Panc1 (cell line): ENCODE measurements around the gene CCDC18. TPM values are rescaled to one million over a fixed set of nuclear protein-coding genes. Genes with fewer than 3 reads are reported as not detected.

Experiments used
- ATAC-seq: fragments of 200-7000 bp; cut with Tn5 transposase; 2 replicates; pipeline ENCODE4 v1.9.1; 2020; ENCODE audit warnings: mild to moderate bottlenecking, moderate library complexity
- BruUV-seq: library from RNA; stranded (reverse); fragments of 400-500 nt; replicated peaks from 2 replicates; lab custom pipeline; 2021; lab: Mats Ljungman, UMichigan
- CTCF ChIA-PET: fragments of 300-600 bp; sonication (Branson Sonifier 250); formaldehyde crosslinking; loops from one replicate; lab custom pipeline; 2022; ENCODE audit warnings: antibody characterized with exemption; lab: Charles Lee
- POLR2A ChIA-PET: fragments of 300-600 bp; sonication (Branson Sonifier 250); formaldehyde crosslinking; loops from one replicate; lab custom pipeline; 2022; ENCODE audit warnings: antibody characterized with exemption; lab: Charles Lee
- DNase-seq: peaks from one replicate; pipeline ENCODE4 v3.0.0-alpha.2; 2010; ENCODE audit warnings: low read depth, low spot score
- H3K27ac ChIP-seq: 2 replicates; pipeline ENCODE4 v1.5.1; 2011; ENCODE audit warnings: mild to moderate bottlenecking, low read length, inconsistent platforms
- H3K27me3 ChIP-seq: fragments of 200-500 bp; sonication (Bioruptor generic); 2 replicates; pipeline ENCODE4 v1.6.0; 2014; ENCODE audit warnings: low read length, inconsistent platforms; ENCODE audit not compliant: control insufficient read depth, insufficient read depth
- H3K36me3 ChIP-seq: fragments of 200-500 bp; sonication (Bioruptor generic); 2 replicates; pipeline ENCODE4 v1.5.1; 2014; ENCODE audit warnings: inconsistent platforms, mild to moderate bottlenecking, low read length, moderate library complexity; ENCODE audit not compliant: control insufficient read depth, insufficient read depth
- H3K4me1 ChIP-seq: 2 replicates; pipeline ENCODE4 v1.5.1; 2011; ENCODE audit warnings: inconsistent platforms, mild to moderate bottlenecking, low read length, moderate library complexity; ENCODE audit not compliant: control insufficient read depth, insufficient read depth
- H3K4me3 ChIP-seq, 2 experiments: 2 replicates each; pipeline ENCODE4 v1.5.1; 2011 to 2012; ENCODE audit warnings: low read depth in 2 of 2, low read length in 2 of 2, mild to moderate bottlenecking in 2 of 2, inconsistent platforms in 1 of 2, moderate library complexity in 1 of 2
- H3K9me3 ChIP-seq: fragments of 200-500 bp; sonication (Bioruptor generic); 2 replicates; pipeline ENCODE4 v1.5.1; 2014; ENCODE audit warnings: low read depth, mild to moderate bottlenecking, inconsistent platforms, low read length, moderate library complexity; ENCODE audit not compliant: control insufficient read depth, insufficient read depth
- POLR2AphosphoS5 ChIP-seq: IDR thresholded peaks from 2 replicates; pipeline ENCODE4 v1.6.1; 2012; ENCODE audit warnings: mild to moderate bottlenecking, low read depth, low read length, moderate library complexity
- SIN3A ChIP-seq: IDR thresholded peaks from 2 replicates; pipeline ENCODE4 v1.6.1; 2012; ENCODE audit warnings: low read depth, mild to moderate bottlenecking, low read length, moderate library complexity, borderline replicate concordance; ENCODE audit not compliant: insufficient read depth
- TCF7L2 ChIP-seq: IDR thresholded peaks from 2 replicates; pipeline ENCODE4 v1.6.1; 2011; ENCODE audit warnings: mild to moderate bottlenecking, low read depth, low read length, inconsistent platforms
- in situ Hi-C: cut with HindIII; loops from 2 replicates; pipeline ENCODE4 v1.10.0; 2016; ENCODE audit warnings: low sequenced_read_pairs, low pct_unique_long_range_greater_than_20kb
- intact Hi-C: fragments of 100-400 bp; cut with micrococcal nuclease; formaldehyde crosslinking; loops from one replicate; pipeline ENCODE4 v1.10.0; 2022; ENCODE audit not compliant: unreplicated experiment
- total RNA-seq: library from RNA; stranded (reverse); gene quantifications from one replicate; pipeline ENCODE4 v1.2.1, GENCODE V29; 2021; ENCODE audit not compliant: unreplicated experiment
- TF ChIP-seq, protein P1 (sequence below), 2 experiments: IDR thresholded peaks; 2 replicates each; pipeline ENCODE4 v1.6.1; 2011 to 2012; ENCODE audit warnings: low read depth in 2 of 2, control low read depth in 1 of 2, low read length in 1 of 2, mild to moderate bottlenecking in 1 of 2, moderate library complexity in 1 of 2; ENCODE audit not compliant: insufficient read depth in 1 of 2
- TF ChIP-seq, protein P2 (sequence below): fragments of 450-650 bp; IDR thresholded peaks from 2 replicates; pipeline ENCODE4 v1.5.1; 2017; ENCODE audit warnings: mild to moderate bottlenecking

The CCDC18 gene
- total RNA-seq, 1 experiment from 2014 or later: 11.6 TPM

GRCh38 chr1:93322349-93322748 lies 141.8 kb downstream of the CCDC18 start:
- H3K4me3 ChIP-seq: no peak overlapping the region
- H3K9me3 ChIP-seq: no peaks in the 10 kb centered on the region
- H3K27me3 ChIP-seq: no peaks in the 10 kb centered on the region
- H3K36me3 ChIP-seq: no peaks in the 10 kb centered on the region
- ChIA-PET CTCF (no interaction called here), POLR2A (no interaction called here)
- H3K4me1 ChIP-seq: no peaks in the 10 kb centered on the region
- H3K27ac ChIP-seq: no peak overlapping the region
- no peak for ATAC-seq
- TF ChIP-seq TCF7L2: no peak
- TF ChIP-seq POLR2AphosphoS5: no peak
- TF ChIP-seq SIN3A: no peak
- TF ChIP-seq, protein P1, sequence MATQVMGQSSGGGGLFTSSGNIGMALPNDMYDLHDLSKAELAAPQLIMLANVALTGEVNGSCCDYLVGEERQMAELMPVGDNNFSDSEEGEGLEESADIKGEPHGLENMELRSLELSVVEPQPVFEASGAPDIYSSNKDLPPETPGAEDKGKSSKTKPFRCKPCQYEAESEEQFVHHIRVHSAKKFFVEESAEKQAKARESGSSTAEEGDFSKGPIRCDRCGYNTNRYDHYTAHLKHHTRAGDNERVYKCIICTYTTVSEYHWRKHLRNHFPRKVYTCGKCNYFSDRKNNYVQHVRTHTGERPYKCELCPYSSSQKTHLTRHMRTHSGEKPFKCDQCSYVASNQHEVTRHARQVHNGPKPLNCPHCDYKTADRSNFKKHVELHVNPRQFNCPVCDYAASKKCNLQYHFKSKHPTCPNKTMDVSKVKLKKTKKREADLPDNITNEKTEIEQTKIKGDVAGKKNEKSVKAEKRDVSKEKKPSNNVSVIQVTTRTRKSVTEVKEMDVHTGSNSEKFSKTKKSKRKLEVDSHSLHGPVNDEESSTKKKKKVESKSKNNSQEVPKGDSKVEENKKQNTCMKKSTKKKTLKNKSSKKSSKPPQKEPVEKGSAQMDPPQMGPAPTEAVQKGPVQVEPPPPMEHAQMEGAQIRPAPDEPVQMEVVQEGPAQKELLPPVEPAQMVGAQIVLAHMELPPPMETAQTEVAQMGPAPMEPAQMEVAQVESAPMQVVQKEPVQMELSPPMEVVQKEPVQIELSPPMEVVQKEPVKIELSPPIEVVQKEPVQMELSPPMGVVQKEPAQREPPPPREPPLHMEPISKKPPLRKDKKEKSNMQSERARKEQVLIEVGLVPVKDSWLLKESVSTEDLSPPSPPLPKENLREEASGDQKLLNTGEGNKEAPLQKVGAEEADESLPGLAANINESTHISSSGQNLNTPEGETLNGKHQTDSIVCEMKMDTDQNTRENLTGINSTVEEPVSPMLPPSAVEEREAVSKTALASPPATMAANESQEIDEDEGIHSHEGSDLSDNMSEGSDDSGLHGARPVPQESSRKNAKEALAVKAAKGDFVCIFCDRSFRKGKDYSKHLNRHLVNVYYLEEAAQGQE (IDR thresholded peaks at IDR 0.05; ENCODE audit: insufficient read depth in 1 of 2, low read depth in 2 of 2, low read length in 1 of 2): no peak
- TF ChIP-seq, protein P2, sequence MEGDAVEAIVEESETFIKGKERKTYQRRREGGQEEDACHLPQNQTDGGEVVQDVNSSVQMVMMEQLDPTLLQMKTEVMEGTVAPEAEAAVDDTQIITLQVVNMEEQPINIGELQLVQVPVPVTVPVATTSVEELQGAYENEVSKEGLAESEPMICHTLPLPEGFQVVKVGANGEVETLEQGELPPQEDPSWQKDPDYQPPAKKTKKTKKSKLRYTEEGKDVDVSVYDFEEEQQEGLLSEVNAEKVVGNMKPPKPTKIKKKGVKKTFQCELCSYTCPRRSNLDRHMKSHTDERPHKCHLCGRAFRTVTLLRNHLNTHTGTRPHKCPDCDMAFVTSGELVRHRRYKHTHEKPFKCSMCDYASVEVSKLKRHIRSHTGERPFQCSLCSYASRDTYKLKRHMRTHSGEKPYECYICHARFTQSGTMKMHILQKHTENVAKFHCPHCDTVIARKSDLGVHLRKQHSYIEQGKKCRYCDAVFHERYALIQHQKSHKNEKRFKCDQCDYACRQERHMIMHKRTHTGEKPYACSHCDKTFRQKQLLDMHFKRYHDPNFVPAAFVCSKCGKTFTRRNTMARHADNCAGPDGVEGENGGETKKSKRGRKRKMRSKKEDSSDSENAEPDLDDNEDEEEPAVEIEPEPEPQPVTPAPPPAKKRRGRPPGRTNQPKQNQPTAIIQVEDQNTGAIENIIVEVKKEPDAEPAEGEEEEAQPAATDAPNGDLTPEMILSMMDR: no peak
- intact Hi-C loops: no loop called here
- in situ Hi-C loops: no loop called here
- BruUV-seq: no TSS peak
- DNase-seq: no peak

DNA sequence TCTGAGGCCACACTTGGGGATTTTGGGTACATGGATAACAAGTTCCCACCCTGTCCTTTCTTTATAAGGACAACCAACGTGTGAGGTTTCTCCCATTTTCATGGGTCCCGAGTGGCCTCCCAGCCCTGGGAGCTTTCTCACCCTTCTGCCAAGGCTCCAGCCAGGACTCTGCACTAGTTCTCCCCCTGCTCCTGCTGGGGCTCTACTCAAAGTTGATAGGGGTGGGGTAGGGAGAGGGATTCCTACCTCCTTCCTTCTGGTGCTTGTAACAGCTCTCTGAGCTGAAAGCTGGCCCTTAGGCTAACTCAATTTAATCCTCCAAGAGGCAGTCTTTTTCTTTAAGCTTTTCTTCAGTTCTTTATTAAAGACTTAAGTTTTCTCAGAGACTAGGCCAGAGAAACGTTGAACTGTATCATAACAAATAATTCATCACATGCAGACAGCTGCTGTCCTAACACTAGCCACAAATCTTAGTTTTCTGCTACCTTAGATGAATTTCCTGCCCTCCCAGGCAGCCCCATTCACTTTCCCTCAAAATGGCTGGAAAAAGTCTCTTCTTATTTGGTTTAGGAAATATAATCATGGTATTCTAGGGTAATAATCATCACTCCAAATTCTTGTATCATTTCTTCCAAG lies 142.8 kb downstream of the CCDC18 start:
- POLR2A ChIA-PET: no interaction called here
- Histone ChIP-seq H3K4me3 (no peak overlapping the region), H3K9me3 (no peaks in the 10 kb centered on the region), H3K27me3 (no peaks in the 10 kb centered on the region), H3K36me3 (no peaks in the 10 kb centered on the region), H3K27ac (no peak overlapping the region), H3K4me1 (no peaks in the 10 kb centered on the region)
- DNase-seq (no peak), ATAC-seq (no peak)
- TF ChIP-seq SIN3A: no peak
- TF ChIP-seq, protein P2: no peak
- no peak for TF ChIP-seq POLR2AphosphoS5
- TF ChIP-seq TCF7L2: no peak
- TF ChIP-seq, protein P1 (IDR thresholded peaks at IDR 0.05; ENCODE audit: insufficient read depth in 1 of 2, low read depth in 2 of 2, low read length in 1 of 2): no peak
- intact Hi-C loops (no loop called here), in situ Hi-C loops (no loop called here)
- CTCF ChIA-PET: no interaction called here
- BruUV-seq: no TSS peak
